ENCODE data around the gene ARMH3.

ARMH3 gene

GRCh38 chr10:101837748-101838147 is 218.2 kb downstream of the ARMH3 start:
- no peak for DNase-seq
- TF ChIP-seq, protein P1, sequence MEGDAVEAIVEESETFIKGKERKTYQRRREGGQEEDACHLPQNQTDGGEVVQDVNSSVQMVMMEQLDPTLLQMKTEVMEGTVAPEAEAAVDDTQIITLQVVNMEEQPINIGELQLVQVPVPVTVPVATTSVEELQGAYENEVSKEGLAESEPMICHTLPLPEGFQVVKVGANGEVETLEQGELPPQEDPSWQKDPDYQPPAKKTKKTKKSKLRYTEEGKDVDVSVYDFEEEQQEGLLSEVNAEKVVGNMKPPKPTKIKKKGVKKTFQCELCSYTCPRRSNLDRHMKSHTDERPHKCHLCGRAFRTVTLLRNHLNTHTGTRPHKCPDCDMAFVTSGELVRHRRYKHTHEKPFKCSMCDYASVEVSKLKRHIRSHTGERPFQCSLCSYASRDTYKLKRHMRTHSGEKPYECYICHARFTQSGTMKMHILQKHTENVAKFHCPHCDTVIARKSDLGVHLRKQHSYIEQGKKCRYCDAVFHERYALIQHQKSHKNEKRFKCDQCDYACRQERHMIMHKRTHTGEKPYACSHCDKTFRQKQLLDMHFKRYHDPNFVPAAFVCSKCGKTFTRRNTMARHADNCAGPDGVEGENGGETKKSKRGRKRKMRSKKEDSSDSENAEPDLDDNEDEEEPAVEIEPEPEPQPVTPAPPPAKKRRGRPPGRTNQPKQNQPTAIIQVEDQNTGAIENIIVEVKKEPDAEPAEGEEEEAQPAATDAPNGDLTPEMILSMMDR (IDR thresholded peaks at IDR 0.05; ENCODE audit: low read depth, low read length) = no peak
- no peak overlapping the region for H3K4me3 ChIP-seq (ENCODE audit: low read depth, low read length)
- no peaks in the 10 kb centered on the region for H3K27me3 ChIP-seq
- H3K36me3 ChIP-seq = no peaks in the 10 kb centered on the region
- H3K9me3 ChIP-seq = no peaks in the 10 kb centered on the region
- H3K4me1 ChIP-seq = peaks cover 3% of the 10 kb centered on the region

- no peak overlapping the region for H3K4me3 ChIP-seq (ENCODE audit: low read depth, low read length)
- no peaks in the 10 kb centered on the region for H3K27me3 ChIP-seq
- no peak for DNase-seq
- TF ChIP-seq, protein P1 (IDR thresholded peaks at IDR 0.05; ENCODE audit: low read depth, low read length) = no peak
- H3K36me3 ChIP-seq = no peaks in the 10 kb centered on the region
- no peaks in the 10 kb centered on the region for H3K9me3 ChIP-seq
- H3K4me1 ChIP-seq = peaks cover 12% of the 10 kb centered on the region
Measured at GRCh38 chr10:101835362-101835761, 220.6 kb downstream of the ARMH3 start.

DNA sequence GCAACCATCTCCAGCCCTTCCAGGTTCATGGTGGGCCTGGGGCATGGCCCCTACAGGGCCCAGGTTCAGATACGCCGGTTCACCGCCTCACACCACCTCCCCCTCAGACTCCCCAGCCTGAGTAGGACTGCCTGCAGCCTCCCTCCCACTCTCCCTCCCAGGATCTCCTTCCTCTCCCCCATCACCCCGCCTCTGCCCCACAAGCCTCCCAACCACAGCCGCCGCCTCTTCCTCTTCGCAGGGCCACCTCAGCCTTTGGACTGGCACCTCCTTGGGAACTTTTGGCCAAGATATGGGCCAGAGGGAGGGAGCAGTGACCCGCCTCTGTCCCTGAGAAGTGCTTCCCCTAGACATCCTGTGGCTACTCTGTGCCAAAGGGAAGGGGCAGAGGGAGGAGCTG is 221.6 kb downstream of the ARMH3 start:
- DNase-seq = no peak

DNA sequence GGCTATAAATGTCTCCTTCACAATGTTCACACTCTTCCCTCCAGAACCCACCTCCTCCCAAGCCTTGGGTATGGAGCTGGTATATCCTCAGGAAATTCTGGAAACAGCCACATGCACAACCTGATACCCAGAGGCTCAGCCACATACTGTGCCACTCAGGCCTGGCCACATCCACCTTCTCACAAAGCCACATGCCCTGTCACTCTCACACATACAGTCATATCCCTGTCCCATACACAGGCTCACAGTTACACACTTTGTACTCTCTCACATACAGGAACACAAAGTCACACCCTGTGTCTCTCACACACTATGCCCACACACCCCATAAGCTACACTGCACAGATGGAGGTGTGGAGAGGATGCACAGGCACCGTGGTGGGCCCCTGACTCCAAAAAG is 222.5 kb downstream of the ARMH3 start:
- no peak for DNase-seq
- H3K36me3 ChIP-seq = no peaks in the 10 kb centered on the region
- H3K9me3 ChIP-seq = no peaks in the 10 kb centered on the region
- no peak overlapping the region for H3K4me3 ChIP-seq (ENCODE audit: low read depth, low read length)
- no peaks in the 10 kb centered on the region for H3K27me3 ChIP-seq
- H3K4me1 ChIP-seq = peaks cover 14% of the 10 kb centered on the region
- TF ChIP-seq, protein P1 (IDR thresholded peaks at IDR 0.05; ENCODE audit: low read depth, low read length) = no peak

More for the DNA sequence above, 221.6 kb downstream of the ARMH3 start:
- Histone ChIP-seq H3K36me3 (no peaks in the 10 kb centered on the region), H3K9me3 (no peaks in the 10 kb centered on the region), H3K4me1 (peaks cover 14% of the 10 kb centered on the region), H3K27me3 (no peaks in the 10 kb centered on the region), H3K4me3 (ENCODE audit: low read depth, low read length) (no peak overlapping the region)
- TF ChIP-seq, protein P1 (IDR thresholded peaks at IDR 0.05; ENCODE audit: low read depth, low read length) = no peak

GRCh38 chr10:101832325-101832771 is 223.6 kb downstream of the ARMH3 start:
- Histone ChIP-seq H3K27me3 (no peaks in the 10 kb centered on the region), H3K9me3 (no peaks in the 10 kb centered on the region), H3K4me3 (ENCODE audit: low read depth, low read length) (no peak overlapping the region), H3K36me3 (no peaks in the 10 kb centered on the region), H3K4me1 (peaks cover 14% of the 10 kb centered on the region)
- peak; percentile 42 for DNase-seq
- TF ChIP-seq, protein P1 (IDR thresholded peaks at IDR 0.05; ENCODE audit: low read depth, low read length) = no peak

DNA sequence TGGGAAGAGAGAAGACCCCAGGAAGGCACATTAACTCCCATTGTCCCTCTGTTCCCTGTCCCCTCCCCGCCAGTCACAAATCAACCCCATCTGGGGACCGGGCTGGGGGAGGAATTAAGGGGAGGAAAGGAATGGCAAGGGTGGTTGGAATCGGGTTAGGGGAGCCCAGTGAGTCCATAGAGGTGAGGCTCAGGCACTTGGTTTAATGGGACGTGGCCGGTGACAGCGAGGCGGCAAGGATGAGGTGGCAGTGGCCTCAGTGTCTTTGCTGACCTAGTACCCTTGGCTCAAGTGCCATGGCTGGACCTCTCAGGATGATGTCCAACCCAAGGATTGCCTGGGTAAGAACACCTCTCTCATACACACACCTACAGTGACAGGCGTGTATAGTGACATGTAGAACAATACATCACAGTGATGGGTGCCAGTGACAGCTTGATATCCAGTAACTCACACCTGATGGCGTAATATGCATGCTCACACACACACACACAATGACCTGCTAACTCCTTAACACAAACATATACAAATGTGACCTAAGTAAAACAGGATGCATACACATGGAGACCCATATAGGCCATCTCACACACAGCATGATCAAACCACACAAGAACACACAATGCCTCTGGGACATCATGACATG is 224.7 kb downstream of the ARMH3 start:
- Histone ChIP-seq H3K36me3 (no peaks in the 10 kb centered on the region), H3K9me3 (no peaks in the 10 kb centered on the region), H3K4me3 (ENCODE audit: low read depth, low read length) (peak overlapping the region; percentile 46), H3K4me1 (peaks cover 14% of the 10 kb centered on the region), H3K27me3 (no peaks in the 10 kb centered on the region)
- TF ChIP-seq, protein P1 (IDR thresholded peaks at IDR 0.05; ENCODE audit: low read depth, low read length) = no peak
- DNase-seq = no peak
